Peyer's patch (tissue), 4 donors: ENCODE results near the gene C7orf57. TPM values are rescaled to one million over a fixed set of nuclear protein-coding genes. Genes with fewer than 3 reads are reported as not detected.

Experiments
- DNase-seq, 3 donors: peaks; one replicate each; pipeline ENCODE4 v3.0.0-alpha.2; 2017 to 2019
- H3K27ac ChIP-seq, 4 donors: fragments of 200-600 bp; sonication (generic); one replicate each; pipeline ENCODE4 v1.5.1; 2016 to 2019
- H3K27me3 ChIP-seq, 2 donors: fragments of 200-600 bp; sonication (generic); one replicate each; pipeline ENCODE4 v1.5.1; 2019
- H3K36me3 ChIP-seq, 3 donors: fragments of 200-600 bp; sonication (generic); one replicate each; pipeline ENCODE4 v1.5.1; 2016 to 2019
- H3K4me1 ChIP-seq, 4 donors: fragments of 200-600 bp; sonication (generic); one replicate each; pipeline ENCODE4 v1.5.1; 2016 to 2019
- H3K4me3 ChIP-seq, 4 donors: fragments of 200-600 bp; sonication (generic); 1 replicate in 3 of 4; 2 replicates in 1 of 4; pipeline ENCODE4 v1.5.1; 2016 to 2019; ENCODE audit warnings: mild to moderate bottlenecking in 1 of 4
- H3K9me3 ChIP-seq, 4 donors: fragments of 200-600 bp; sonication (generic); one replicate each; pipeline ENCODE4 v1.5.1; 2016 to 2019; ENCODE audit warnings: mild to moderate bottlenecking in 1 of 4
- POLR2A ChIP-seq, 2 donors: fragments of 450-650 bp; IDR thresholded peaks; one replicate each; pipeline ENCODE4 v1.5.1; 2017; ENCODE audit warnings: antibody characterized with exemption in 2 of 2, mild to moderate bottlenecking in 2 of 2, moderate library complexity in 2 of 2
- total RNA-seq, 4 donors: library from RNA; depleted of rRNA; stranded (reverse); fragments of >200 nt; gene quantifications; one replicate each; pipeline ENCODE4 v1.1.0, GENCODE V29; 2016
- TF ChIP-seq, protein P1 (sequence below), 6 experiments: fragments of 450-650 bp in 4 of 6; fragments of 200-600 bp in 2 of 6; sonication (generic) in 1 of 6; IDR thresholded peaks; one replicate each; pipeline ENCODE4 v1.5.1; 2017 to 2019; ENCODE audit warnings: antibody characterized with exemption in 6 of 6, mild to moderate bottlenecking in 3 of 6, moderate library complexity in 1 of 6

C7orf57 gene
- total RNA-seq, 4 donors from 2014 or later: not detected

DNA sequence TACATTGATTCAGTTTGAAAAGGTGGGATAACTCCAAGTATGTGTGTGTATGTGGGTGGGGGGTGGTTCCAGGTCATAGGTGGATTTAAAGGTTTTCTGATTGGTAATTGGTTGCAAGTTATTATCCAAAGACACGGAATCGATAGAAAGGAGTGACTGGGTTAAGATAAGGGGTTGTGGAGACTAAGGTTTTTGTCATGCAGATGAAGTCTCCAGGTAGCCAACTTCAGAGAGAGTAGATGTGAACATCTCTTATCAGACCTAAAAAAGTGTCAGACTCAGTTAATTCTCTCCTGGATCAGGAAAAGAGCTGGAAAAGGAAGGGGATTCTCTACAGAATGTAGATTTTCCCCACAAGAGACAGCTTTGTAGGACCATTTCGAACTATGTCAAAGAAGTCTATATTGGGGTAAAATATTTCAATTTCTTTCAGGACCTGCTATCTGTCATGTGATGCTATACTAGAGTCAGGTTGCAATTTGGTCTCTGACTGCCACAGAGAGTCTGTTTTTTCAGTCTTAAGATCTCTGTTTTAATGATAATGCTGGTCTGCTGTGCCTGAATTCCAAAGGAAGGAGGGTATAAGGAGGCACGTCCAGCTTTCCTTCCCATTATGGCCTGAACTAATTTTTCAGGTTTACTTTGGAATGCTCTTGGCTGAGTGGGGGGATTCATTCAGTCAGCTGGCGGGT lies 3.6 kb downstream of the C7orf57 start:
- Histone ChIP-seq H3K36me3 (no peaks in the 10 kb centered on the region), H3K4me3 (no peak overlapping the region), H3K27me3 (no peaks in the 10 kb centered on the region), H3K27ac (no peak overlapping the region), H3K4me1 (peaks cover 0 to 10% (median 7%) of the 10 kb centered on the region in 4 donors), H3K9me3 (no peaks in the 10 kb centered on the region)
- TF ChIP-seq, protein P1, sequence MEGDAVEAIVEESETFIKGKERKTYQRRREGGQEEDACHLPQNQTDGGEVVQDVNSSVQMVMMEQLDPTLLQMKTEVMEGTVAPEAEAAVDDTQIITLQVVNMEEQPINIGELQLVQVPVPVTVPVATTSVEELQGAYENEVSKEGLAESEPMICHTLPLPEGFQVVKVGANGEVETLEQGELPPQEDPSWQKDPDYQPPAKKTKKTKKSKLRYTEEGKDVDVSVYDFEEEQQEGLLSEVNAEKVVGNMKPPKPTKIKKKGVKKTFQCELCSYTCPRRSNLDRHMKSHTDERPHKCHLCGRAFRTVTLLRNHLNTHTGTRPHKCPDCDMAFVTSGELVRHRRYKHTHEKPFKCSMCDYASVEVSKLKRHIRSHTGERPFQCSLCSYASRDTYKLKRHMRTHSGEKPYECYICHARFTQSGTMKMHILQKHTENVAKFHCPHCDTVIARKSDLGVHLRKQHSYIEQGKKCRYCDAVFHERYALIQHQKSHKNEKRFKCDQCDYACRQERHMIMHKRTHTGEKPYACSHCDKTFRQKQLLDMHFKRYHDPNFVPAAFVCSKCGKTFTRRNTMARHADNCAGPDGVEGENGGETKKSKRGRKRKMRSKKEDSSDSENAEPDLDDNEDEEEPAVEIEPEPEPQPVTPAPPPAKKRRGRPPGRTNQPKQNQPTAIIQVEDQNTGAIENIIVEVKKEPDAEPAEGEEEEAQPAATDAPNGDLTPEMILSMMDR (IDR thresholded peaks at IDR 0.05): no peak
- no peak for TF ChIP-seq POLR2A (IDR thresholded peaks at IDR 0.05)
- no peak for DNase-seq

DNA sequence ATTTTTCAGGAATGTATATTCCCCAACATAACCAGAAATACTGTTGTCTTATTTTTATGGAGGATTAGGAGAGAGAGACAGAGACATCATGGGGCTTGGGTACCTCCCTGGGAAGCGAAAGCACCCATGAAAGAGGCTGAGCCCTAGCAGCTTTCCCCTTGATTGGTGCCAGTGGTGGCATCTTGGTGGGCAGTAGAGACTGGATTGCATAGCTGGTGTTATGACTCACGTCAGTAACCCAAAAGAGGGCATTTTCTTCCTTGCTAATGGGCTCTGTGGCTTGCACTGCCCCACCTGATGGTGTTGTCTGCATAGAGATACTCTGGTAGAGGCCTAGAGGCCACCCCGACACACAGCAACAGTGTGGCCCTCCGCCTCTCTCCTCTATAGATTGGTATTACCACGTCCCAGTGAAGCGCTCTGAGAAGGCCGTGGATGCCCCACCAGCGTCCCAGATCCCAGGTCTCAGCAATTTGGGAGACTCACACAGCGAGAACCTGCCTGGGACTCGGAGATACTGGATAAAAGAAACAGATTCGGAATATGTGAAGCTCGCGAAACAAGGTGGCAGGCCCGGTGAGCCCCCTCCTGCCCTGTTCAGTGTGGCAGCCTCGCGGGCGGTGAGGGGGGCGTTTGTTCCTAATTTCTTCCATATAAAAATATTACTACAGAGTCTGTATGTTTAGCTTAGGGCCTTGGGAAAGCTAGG lies 5.8 kb downstream of the C7orf57 start:
- Histone ChIP-seq H3K9me3 (no peaks in the 10 kb centered on the region), H3K36me3 (no peaks in the 10 kb centered on the region), H3K4me1 (peaks cover 0 to 3% (median 1%) of the 10 kb centered on the region in 4 donors), H3K4me3 (no peak overlapping the region), H3K27ac (no peak overlapping the region), H3K27me3 (no peaks in the 10 kb centered on the region)
- no peak for TF ChIP-seq POLR2A (IDR thresholded peaks at IDR 0.05)
- TF ChIP-seq, protein P1 (IDR thresholded peaks at IDR 0.05): no peak
- no peak for DNase-seq

DNA sequence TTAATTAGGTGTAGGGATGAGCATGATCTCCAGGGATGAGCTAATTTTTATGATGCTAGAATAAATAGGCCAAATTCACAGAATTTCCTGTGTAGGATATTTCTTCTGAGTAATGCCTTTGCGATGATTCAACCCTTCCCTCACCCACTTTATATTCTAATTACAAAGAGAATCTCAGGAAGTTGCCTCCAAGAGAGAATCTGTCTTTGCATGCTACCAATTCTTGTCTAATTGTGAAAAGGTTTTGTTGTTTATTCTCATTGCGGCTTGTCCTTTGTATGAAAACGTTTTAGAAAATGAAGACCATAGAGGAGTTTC lies 6.3 kb downstream of the C7orf57 start:
- no peak overlapping the region for H3K27ac ChIP-seq
- no peaks in the 10 kb centered on the region for H3K27me3 ChIP-seq
- TF ChIP-seq POLR2A (IDR thresholded peaks at IDR 0.05): no peak
- TF ChIP-seq, protein P1 (IDR thresholded peaks at IDR 0.05): no peak
- no peaks in the 10 kb centered on the region for H3K9me3 ChIP-seq
- no peak for DNase-seq
- H3K4me3 ChIP-seq: no peak overlapping the region
- no peaks in the 10 kb centered on the region for H3K36me3 ChIP-seq
- H3K4me1 ChIP-seq: no peaks in the 10 kb centered on the region

DNA sequence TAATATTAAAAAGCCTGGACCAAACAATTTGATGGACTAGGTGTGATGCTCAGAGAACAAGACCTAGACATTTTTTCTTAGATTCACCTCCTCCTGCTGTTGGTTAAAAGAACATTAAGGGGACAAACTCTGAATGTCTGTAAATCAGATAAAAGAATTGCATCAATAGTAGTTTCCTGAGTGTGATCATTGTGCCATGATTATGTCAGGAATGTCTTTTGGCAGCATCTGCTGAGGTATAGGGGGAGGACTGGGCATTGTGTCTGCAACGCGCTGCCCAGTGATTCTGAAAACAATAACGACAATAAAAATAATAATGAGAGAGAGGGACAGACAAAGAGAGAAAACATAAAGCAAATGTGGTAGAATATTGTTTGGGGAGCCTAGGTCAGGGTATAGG lies 6.9 kb downstream of the C7orf57 start:
- TF ChIP-seq POLR2A (IDR thresholded peaks at IDR 0.05): no peak
- TF ChIP-seq, protein P1 (IDR thresholded peaks at IDR 0.05): no peak
- Histone ChIP-seq H3K4me3 (no peak overlapping the region), H3K27ac (no peak overlapping the region), H3K9me3 (no peaks in the 10 kb centered on the region), H3K36me3 (no peaks in the 10 kb centered on the region), H3K4me1 (no peaks in the 10 kb centered on the region), H3K27me3 (no peaks in the 10 kb centered on the region)
- no peak for DNase-seq

DNA sequence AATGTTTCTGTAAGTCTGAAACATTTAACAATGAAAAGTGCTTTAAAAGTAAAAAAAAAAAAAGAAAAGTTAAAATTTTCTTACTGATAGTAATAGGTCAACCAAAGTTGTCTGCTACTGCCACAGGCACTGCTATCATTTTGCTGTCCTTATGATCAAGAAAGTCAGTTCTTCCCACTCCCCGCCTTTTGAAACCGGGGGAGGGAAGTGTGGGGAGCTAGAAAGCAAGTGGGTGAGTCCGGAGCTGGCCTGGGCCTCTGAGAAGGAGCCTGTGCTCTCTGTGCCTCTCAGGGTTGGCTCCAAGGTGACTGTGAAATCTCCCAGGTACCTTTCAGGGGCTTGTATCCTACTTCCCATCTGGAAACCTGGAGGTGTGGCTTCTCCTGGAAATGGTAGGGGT lies 7.3 kb downstream of the C7orf57 start:
- DNase-seq: no peak
- no peak overlapping the region for H3K27ac ChIP-seq
- H3K4me1 ChIP-seq: no peaks in the 10 kb centered on the region
- H3K4me3 ChIP-seq: no peak overlapping the region
- H3K36me3 ChIP-seq: no peaks in the 10 kb centered on the region
- no peak for TF ChIP-seq POLR2A (IDR thresholded peaks at IDR 0.05)
- TF ChIP-seq, protein P1 (IDR thresholded peaks at IDR 0.05): no peak
- H3K9me3 ChIP-seq: no peaks in the 10 kb centered on the region
- H3K27me3 ChIP-seq: no peaks in the 10 kb centered on the region
